NCI-H2196 (cell line): ENCODE data around the gene BECN2.
A peak's percentile ranks its signal among the peaks of the same experiment; 100 is the strongest.
"Not testable (repeated sequence)": the region's sequence is repeated elsewhere in the genome, so short reads cannot be mapped to it uniquely, and the experiment has no call there.

ENCODE experiments used
- DNase-seq: peaks from one replicate; lab custom pipeline; 2025; ENCODE audit not compliant: unreplicated experiment; lab: John Stamatoyannopoulos, UW

The BECN2 gene

GRCh38 chr1:241976229-241976628 lies 18.7 kb downstream of the BECN2 start:
- DNase-seq = no peak

GRCh38 chr1:241979071-241979470 lies 21.5 kb downstream of the BECN2 start:
- no peak for DNase-seq

- DNase-seq = no peak
These were observed 22.4 kb downstream of the BECN2 start for GRCh38 chr1:241979926-241980325.

GRCh38 chr1:241985787-241986186 lies 28.2 kb downstream of the BECN2 start:
- peak; percentile 1 for DNase-seq

GRCh38 chr1:241988389-241988930 lies 30.9 kb downstream of the BECN2 start:
- DNase-seq = not testable (repeated sequence)

- DNase-seq = peak; percentile 1
These were observed 32.5 kb downstream of the BECN2 start for GRCh38 chr1:241990040-241990439.

- no peak for DNase-seq
These were observed 35.2 kb downstream of the BECN2 start for GRCh38 chr1:241992734-241993133.

- no peak for DNase-seq
These were observed 36.6 kb downstream of the BECN2 start for GRCh38 chr1:241994171-241994570.

- DNase-seq = no peak
These were observed 39.9 kb downstream of the BECN2 start for GRCh38 chr1:241997401-241997998.

GRCh38 chr1:241998412-241998921 lies 40.9 kb downstream of the BECN2 start:
- no peak for DNase-seq

GRCh38 chr1:241999026-241999425 lies 41.5 kb downstream of the BECN2 start, which contains the start of gene MAP1LC3C:
MAP1LC3C (minus strand) TSS chr1:241999098; CDS start chr1:241999008, 90 bp downstream.
- no peak for DNase-seq

- no peak for DNase-seq
These were observed 42.9 kb downstream of the BECN2 start for GRCh38 chr1:242000434-242000833.

- DNase-seq = no peak
These were observed 44.5 kb downstream of the BECN2 start for GRCh38 chr1:242002072-242002471.

- DNase-seq = no peak
These were observed 44.9 kb downstream of the BECN2 start for GRCh38 chr1:242002510-242002909.

GRCh38 chr1:242004751-242005495 lies 47.4 kb downstream of the BECN2 start:
- no peak for DNase-seq

- no peak for DNase-seq
These were observed 48.4 kb downstream of the BECN2 start for GRCh38 chr1:242005866-242006535.

- no peak for DNase-seq
These were observed 49.4 kb downstream of the BECN2 start for GRCh38 chr1:242006976-242007375.
